Iris pigment epithelial cell (primary cell): ENCODE data around the gene WWOX.
"Not testable (repeated sequence)": the region's sequence is repeated elsewhere in the genome, so short reads cannot be mapped to it uniquely, and the experiment has no call there.

Source experiments
- DNase-seq: peaks from one replicate; pipeline ENCODE4 v3.0.0-alpha.2; 2011; ENCODE audit warnings: low read depth

The WWOX gene

GRCh38 chr16:78690510-78690909 is 591.1 kb downstream of the WWOX start:
- no peak for DNase-seq

GRCh38 chr16:78691746-78692145 is 592.3 kb downstream of the WWOX start:
- not testable (repeated sequence) for DNase-seq

GRCh38 chr16:78693496-78693895 is 594.0 kb downstream of the WWOX start:
- DNase-seq = no peak

- no peak for DNase-seq
These were observed 595.0 kb downstream of the WWOX start for GRCh38 chr16:78694414-78694813.

- DNase-seq = no peak
These were observed 595.9 kb downstream of the WWOX start for GRCh38 chr16:78695391-78695790.

- DNase-seq = no peak
These were observed 597.3 kb downstream of the WWOX start for GRCh38 chr16:78696797-78697196.

GRCh38 chr16:78697426-78697825 is 598.0 kb downstream of the WWOX start:
- no peak for DNase-seq

- DNase-seq = no peak
These were observed 604.5 kb downstream of the WWOX start for GRCh38 chr16:78703936-78704335.

GRCh38 chr16:78704416-78704815 is 605.0 kb downstream of the WWOX start:
- DNase-seq = no peak

GRCh38 chr16:78705694-78706093 is 606.2 kb downstream of the WWOX start:
- DNase-seq = peak; percentile 55

GRCh38 chr16:78706637-78707036 is 607.2 kb downstream of the WWOX start:
- DNase-seq = no peak

- DNase-seq = no peak
These were observed 609.9 kb downstream of the WWOX start for GRCh38 chr16:78709137-78709884.

GRCh38 chr16:78715106-78715505 is 615.7 kb downstream of the WWOX start:
- DNase-seq = no peak

- no peak for DNase-seq
These were observed 616.2 kb downstream of the WWOX start for GRCh38 chr16:78715673-78716072.

GRCh38 chr16:78718141-78718540 is 618.7 kb downstream of the WWOX start:
- DNase-seq = no peak

GRCh38 chr16:78720416-78720815 is 621.0 kb downstream of the WWOX start:
- no peak for DNase-seq

GRCh38 chr16:78727536-78727935 is 628.1 kb downstream of the WWOX start:
- no peak for DNase-seq

- DNase-seq = no peak
These were observed 630.2 kb downstream of the WWOX start for GRCh38 chr16:78729687-78730086.

GRCh38 chr16:78731785-78732184 is 632.3 kb downstream of the WWOX start:
- no peak for DNase-seq

GRCh38 chr16:78732696-78733095 is 633.2 kb downstream of the WWOX start:
- DNase-seq = no peak

GRCh38 chr16:78735337-78735736 is 635.9 kb downstream of the WWOX start:
- no peak for DNase-seq

- no peak for DNase-seq
These were observed 638.2 kb downstream of the WWOX start for GRCh38 chr16:78737630-78738029.

GRCh38 chr16:78738557-78738956 is 639.1 kb downstream of the WWOX start:
- no peak for DNase-seq

GRCh38 chr16:78740269-78740668 is 640.8 kb downstream of the WWOX start:
- no peak for DNase-seq
